BJ (cell line): ENCODE measurements around the gene DPEP2. TPM values are rescaled to one million over a fixed set of nuclear protein-coding genes. Genes with fewer than 3 reads are reported as not detected.

Experiments used
- CTCF ChIA-PET: fragments of 350-600 bp; formaldehyde crosslinking; extraction: SDS; loops from one replicate; lab custom pipeline; 2021; ENCODE audit warnings: antibody characterized with exemption, inconsistent platforms; lab: Yijun Ruan, JAX
- POLR2A ChIA-PET: fragments of 300-600 bp; sonication (Branson Sonifier 250); formaldehyde crosslinking; extraction: SDS; loops from one replicate; lab custom pipeline; 2021; ENCODE audit warnings: antibody characterized with exemption; lab: Charles Lee
- DNase-seq: peaks from one replicate; pipeline ENCODE4 v3.0.0-alpha.2; 2011; ENCODE audit warnings: low read depth
- H3K27me3 ChIP-seq: 2 replicates; pipeline ENCODE4 v1.6.0; 2011; ENCODE audit warnings: low read length; ENCODE audit not compliant: control insufficient read depth, insufficient read depth
- H3K36me3 ChIP-seq: 2 replicates; pipeline ENCODE4 v1.5.1; 2011; ENCODE audit warnings: low read length; ENCODE audit not compliant: control insufficient read depth, insufficient read depth
- H3K4me3 ChIP-seq: 2 replicates; pipeline ENCODE4 v1.5.1; 2011; ENCODE audit warnings: low read depth, mild to moderate bottlenecking, control low read depth, low read length
- polyA plus RNA-seq: library from polyadenylated mRNA; depleted of rRNA; stranded (reverse); fragments of >200 nt; gene quantifications from 2 replicates; pipeline ENCODE4 v1.2.3, GENCODE V29; 2011
- TF ChIP-seq, protein P1 (sequence below): IDR thresholded peaks from 2 replicates; pipeline ENCODE4 v1.5.1; 2011; ENCODE audit warnings: low read depth, mild to moderate bottlenecking, control low read depth, inconsistent platforms, low read length, moderate library complexity; ENCODE audit not compliant: insufficient read depth

DPEP2 gene
- polyA plus RNA-seq, 1 experiment = 0.25 TPM

DNA sequence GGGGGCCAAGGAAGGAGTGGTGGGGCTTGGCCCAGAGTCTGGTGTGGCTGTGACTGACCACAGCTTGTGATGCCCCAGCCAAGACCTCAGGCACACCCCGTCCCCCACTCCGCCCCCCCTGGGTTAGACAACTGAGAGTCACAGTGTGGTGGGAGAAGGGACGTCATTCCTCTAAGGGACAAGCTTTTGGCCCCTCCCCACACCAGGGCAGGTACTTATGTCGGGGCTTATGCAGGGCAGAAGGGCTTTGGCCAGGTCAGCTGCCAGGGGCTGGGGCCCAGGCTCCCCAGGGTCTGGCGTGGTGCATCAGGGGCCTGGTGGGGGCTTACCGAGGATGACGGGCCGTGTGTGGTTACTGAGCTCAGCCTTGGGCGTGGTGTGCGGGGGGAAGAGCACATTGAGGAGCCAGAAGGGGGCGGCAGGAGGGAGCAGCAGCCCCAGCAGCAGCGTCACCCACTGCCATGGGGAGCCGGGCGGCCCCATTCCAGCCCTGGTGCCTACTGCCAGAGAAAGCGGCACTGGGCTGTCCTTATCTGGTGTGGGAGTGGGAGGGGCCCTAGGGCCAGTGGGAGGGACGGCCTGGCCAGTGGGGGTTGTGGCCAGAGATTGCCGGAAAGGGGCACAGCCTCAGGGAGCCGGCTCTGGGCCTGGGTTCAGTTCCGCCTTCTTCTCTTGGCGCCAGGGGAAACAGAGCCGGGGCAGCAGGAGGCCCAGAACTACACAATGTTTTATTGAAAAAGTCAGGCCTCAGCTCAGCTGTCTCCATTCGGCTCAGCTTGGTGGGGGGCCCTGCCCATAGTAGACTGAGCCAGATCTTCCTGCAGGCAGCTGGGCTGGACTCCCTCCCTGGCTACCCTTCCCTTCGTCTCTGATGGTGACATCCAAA lies 55.4 kb downstream of the DPEP2 start, which contains the start of gene LCAT:
Gene LCAT (minus strand): TSS at position 502 of the 886 bp plus-strand sequence. CDS start 19 bp downstream, at position 483.
- CTCF ChIA-PET = interaction anchor here (0.6 to 3.3 kb wide), 5 partner anchors 8 to 128 kb away, joined by 3 to 19 read pairs (median 8); partner anchors contain the start of gene NRN1L

DNA sequence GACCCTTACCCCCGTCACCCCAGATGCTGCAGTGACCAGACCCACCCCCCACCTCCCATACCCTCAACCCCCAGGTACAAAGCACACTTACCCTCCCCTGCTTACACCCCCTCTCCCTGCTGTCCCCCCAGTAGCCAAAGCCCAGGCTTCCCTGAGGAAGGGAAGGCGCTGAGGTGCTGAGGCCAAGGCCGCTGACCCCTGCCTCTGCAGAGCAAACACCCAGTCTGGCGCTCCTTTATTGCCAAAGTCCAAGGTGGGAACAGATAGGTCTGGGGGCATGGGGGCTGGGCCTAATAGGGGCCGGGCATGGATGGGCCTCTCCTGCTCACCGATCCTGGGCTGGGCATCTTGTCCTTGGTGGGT lies 56.0 kb downstream of the DPEP2 start:
- no peaks in the 10 kb centered on the region for H3K27me3 ChIP-seq
- H3K36me3 ChIP-seq = peaks cover 72% of the 10 kb centered on the region
- ChIA-PET CTCF (interaction anchor here (0.6 to 3.3 kb wide), 7 partner anchors 9 to 127 kb away, joined by 3 to 19 read pairs (median 3); partner anchors contain the start of gene NRN1L), POLR2A (no interaction called here)
- DNase-seq = no peak
- TF ChIP-seq, protein P1, sequence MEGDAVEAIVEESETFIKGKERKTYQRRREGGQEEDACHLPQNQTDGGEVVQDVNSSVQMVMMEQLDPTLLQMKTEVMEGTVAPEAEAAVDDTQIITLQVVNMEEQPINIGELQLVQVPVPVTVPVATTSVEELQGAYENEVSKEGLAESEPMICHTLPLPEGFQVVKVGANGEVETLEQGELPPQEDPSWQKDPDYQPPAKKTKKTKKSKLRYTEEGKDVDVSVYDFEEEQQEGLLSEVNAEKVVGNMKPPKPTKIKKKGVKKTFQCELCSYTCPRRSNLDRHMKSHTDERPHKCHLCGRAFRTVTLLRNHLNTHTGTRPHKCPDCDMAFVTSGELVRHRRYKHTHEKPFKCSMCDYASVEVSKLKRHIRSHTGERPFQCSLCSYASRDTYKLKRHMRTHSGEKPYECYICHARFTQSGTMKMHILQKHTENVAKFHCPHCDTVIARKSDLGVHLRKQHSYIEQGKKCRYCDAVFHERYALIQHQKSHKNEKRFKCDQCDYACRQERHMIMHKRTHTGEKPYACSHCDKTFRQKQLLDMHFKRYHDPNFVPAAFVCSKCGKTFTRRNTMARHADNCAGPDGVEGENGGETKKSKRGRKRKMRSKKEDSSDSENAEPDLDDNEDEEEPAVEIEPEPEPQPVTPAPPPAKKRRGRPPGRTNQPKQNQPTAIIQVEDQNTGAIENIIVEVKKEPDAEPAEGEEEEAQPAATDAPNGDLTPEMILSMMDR = no peak
- H3K4me3 ChIP-seq = no peak overlapping the region

More for the DNA sequence above, 55.4 kb downstream of the DPEP2 start, which contains the start of gene LCAT:
- Histone ChIP-seq H3K4me3 (no peak within 1 kb of the TSS), H3K27me3 (no peaks in the 10 kb centered on the region), H3K36me3 (peaks cover 78% of the 10 kb centered on the region)
- TF ChIP-seq, protein P1 = no peak
- no peak for DNase-seq
- POLR2A ChIA-PET = no interaction called here

DNA sequence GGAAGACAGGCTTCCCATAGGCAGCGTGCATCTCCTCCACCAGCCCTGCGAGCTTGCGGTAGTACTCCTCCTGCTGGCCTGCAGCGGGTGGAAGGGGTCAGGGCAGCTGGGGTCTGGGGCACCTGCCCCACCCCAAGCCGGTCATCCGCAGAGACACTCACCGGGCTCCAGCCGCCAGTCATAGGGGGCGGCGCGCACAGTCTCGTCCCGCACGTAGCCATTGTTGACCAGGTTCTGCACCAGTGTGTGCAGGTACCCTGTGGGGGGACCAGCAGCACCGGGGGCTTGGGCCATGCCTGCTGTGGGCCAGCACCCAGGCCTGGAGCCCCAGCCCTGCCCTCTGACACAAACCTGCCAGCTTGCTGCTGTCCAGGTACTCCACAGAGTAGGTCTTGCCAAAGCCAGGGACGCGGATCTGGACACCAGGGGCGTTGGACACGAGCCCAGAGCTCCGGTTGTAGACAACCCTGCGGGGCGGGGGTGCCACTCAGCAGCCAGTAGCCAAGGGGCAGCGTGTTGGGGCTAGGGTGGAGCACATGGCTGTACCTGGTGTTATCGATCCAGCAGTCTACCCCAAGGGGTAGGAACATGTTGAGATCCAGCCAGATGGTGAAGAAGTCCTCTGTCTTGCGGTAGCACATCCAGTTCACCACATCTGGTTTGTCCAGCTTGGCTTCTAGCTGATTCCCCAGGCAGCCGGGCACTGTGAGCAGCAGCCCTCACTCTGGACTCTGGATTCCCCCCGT lies 56.6 kb downstream of the DPEP2 start:
- POLR2A ChIA-PET = no interaction called here
- CTCF ChIA-PET = interaction anchor here (0.6 to 3.3 kb wide), 20 partner anchors 9 to 422 kb away, joined by 3 to 19 read pairs (median 4); partner anchors contain the start of gene NRN1L
- TF ChIP-seq, protein P1 = no peak
- no peak overlapping the region for H3K4me3 ChIP-seq
- H3K27me3 ChIP-seq = no peaks in the 10 kb centered on the region
- H3K36me3 ChIP-seq = peaks cover 67% of the 10 kb centered on the region
- no peak for DNase-seq

DNA sequence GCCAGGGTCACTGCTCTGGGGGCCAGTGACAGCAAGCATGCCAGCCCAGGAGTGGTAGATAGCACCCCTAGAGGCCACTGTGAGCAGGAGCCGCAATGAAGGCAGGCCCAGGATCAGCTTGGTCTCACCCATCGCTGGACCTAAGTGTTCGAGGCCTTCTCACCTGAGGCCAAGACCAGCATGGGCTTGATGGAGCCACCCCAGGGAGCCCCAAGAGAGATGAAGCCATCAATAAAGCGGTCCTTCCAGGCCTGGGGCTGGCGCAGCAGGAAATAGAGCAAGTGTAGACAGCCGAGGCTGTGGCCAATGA lies 57.1 kb downstream of the DPEP2 start:
- no peak for DNase-seq
- TF ChIP-seq, protein P1 = peak; percentile 73
- H3K4me3 ChIP-seq = no peak overlapping the region
- H3K36me3 ChIP-seq = peaks cover 61% of the 10 kb centered on the region
- POLR2A ChIA-PET = no interaction called here
- no peaks in the 10 kb centered on the region for H3K27me3 ChIP-seq
- CTCF ChIA-PET = interaction anchor here (0.7 to 3.3 kb wide), 20 partner anchors 9 to 421 kb away, joined by 3 to 19 read pairs (median 4); partner anchors contain the start of genes NRN1L and TSNAXIP1
